HG02852 (cell line): ENCODE measurements around the gene USP9X.
"Not testable (repeated sequence)": the region's sequence is repeated elsewhere in the genome, so short reads cannot be mapped to it uniquely, and the experiment has no call there.

Experiments used
- ATAC-seq: cut with Tn5 transposase; IDR thresholded peaks from one replicate; pipeline ENCODE4 v1.9.1; 2021; ENCODE audit warnings: mild to moderate bottlenecking, moderate library complexity; ENCODE audit not compliant: unreplicated experiment

Gene USP9X

GRCh38 chrX:41184312-41184711, 99.1 kb downstream of the USP9X start:
- no peak for ATAC-seq

GRCh38 chrX:41186946-41187345, 101.7 kb downstream of the USP9X start:
- ATAC-seq: not testable (repeated sequence)

- no peak for ATAC-seq
Measured at GRCh38 chrX:41189156-41189555, 103.9 kb downstream of the USP9X start.

- ATAC-seq: no peak
Measured at GRCh38 chrX:41192880-41193279, 107.6 kb downstream of the USP9X start.

GRCh38 chrX:41198410-41198809, 113.2 kb downstream of the USP9X start:
- no peak for ATAC-seq

- no peak for ATAC-seq
Measured at GRCh38 chrX:41200785-41201184, 115.5 kb downstream of the USP9X start.

GRCh38 chrX:41209853-41210252, 124.6 kb downstream of the USP9X start:
- no peak for ATAC-seq

GRCh38 chrX:41224605-41225004, 139.4 kb downstream of the USP9X start:
- no peak for ATAC-seq

GRCh38 chrX:41233988-41234387, 148.7 kb downstream of the USP9X start:
- no peak for ATAC-seq

- not testable (repeated sequence) for ATAC-seq
Measured at GRCh38 chrX:41234471-41234870, 149.2 kb downstream of the USP9X start.

GRCh38 chrX:41234962-41235361, 149.7 kb downstream of the USP9X start:
- ATAC-seq: no peak

- peak; percentile 89 for ATAC-seq
Measured at GRCh38 chrX:41236629-41237028, 151.4 kb downstream of the USP9X start.

- ATAC-seq: no peak
Measured at GRCh38 chrX:41240509-41240908, 155.3 kb downstream of the USP9X start.

- ATAC-seq: no peak
Measured at GRCh38 chrX:41241962-41242361, 156.7 kb downstream of the USP9X start.

GRCh38 chrX:41245641-41246040, 160.4 kb downstream of the USP9X start:
- ATAC-seq: no peak

GRCh38 chrX:41250867-41251266, 165.6 kb downstream of the USP9X start:
- ATAC-seq: no peak

GRCh38 chrX:41257801-41258200, 172.6 kb downstream of the USP9X start:
- ATAC-seq: no peak

GRCh38 chrX:41258226-41258625, 173.0 kb downstream of the USP9X start:
- ATAC-seq: no peak

- no peak for ATAC-seq
Measured at GRCh38 chrX:41258871-41259270, 173.6 kb downstream of the USP9X start.

- ATAC-seq: no peak
Measured at GRCh38 chrX:41259516-41259915, 174.3 kb downstream of the USP9X start.

- no peak for ATAC-seq
Measured at GRCh38 chrX:41265615-41266014, 180.4 kb downstream of the USP9X start.

- no peak for ATAC-seq
Measured at GRCh38 chrX:41273638-41274037, 188.4 kb downstream of the USP9X start.

- peak; percentile 71 for ATAC-seq
Measured at GRCh38 chrX:41275661-41276609, 190.7 kb downstream of the USP9X start.
